Naive thymus-derived CD8-positive, alpha-beta T cell (primary cell): Measurements from ENCODE around the gene TMEM238. TPM values are rescaled to one million over a fixed set of nuclear protein-coding genes. Genes with fewer than 3 reads are reported as not detected.

Experiments
- ATAC-seq, 2 donors: fragments of 150-1000 bp; cut with Tn5 transposase in 1 of 2; sonication (Bioruptor Pico), chemical (Tn5 transposase) in 1 of 2; 1 replicate in 1 of 2; 2 replicates in 1 of 2; pipeline ENCODE4 v1.10.0; 2021; ENCODE audit warnings: mild to moderate bottlenecking in 2 of 2, moderate library complexity in 2 of 2
- POLR2A ChIA-PET: fragments of 350-600 bp; sonication (Branson Sonifier 250); formaldehyde crosslinking; loops from one replicate; lab custom pipeline; 2021; ENCODE audit warnings: antibody characterized with exemption; lab: Charles Lee
- DNase-seq, 10 donors: peaks; one replicate each; pipeline versions ENCODE4 v3.0.0 to v3.0.0-alpha.2; 2020 to 2022
- H3K27ac Mint-ChIP-seq, 10 donors: one replicate each; pipeline ENCODE4 v1.8.0; 2020 to 2022; ENCODE audit warnings: mild to moderate bottlenecking in 10 of 10, mixed read lengths in 10 of 10, moderate library complexity in 4 of 10, inconsistent platforms in 1 of 10
- H3K27me3 Mint-ChIP-seq, 5 donors: one replicate each; pipeline ENCODE4 v1.8.0; 2021 to 2022; ENCODE audit warnings: mixed read lengths in 5 of 5
- H3K36me3 Mint-ChIP-seq, 3 donors: one replicate each; pipeline ENCODE4 v1.8.0; 2020 to 2022; ENCODE audit warnings: mixed read lengths in 3 of 3, mild to moderate bottlenecking in 2 of 3, inconsistent platforms in 1 of 3
- H3K4me1 Mint-ChIP-seq, 4 donors: one replicate each; pipeline ENCODE4 v1.8.0; 2021 to 2022; ENCODE audit warnings: mixed read lengths in 4 of 4
- H3K4me3 Mint-ChIP-seq, 10 donors: one replicate each; pipeline ENCODE4 v1.8.0; 2020 to 2022; ENCODE audit warnings: mild to moderate bottlenecking in 10 of 10, mixed read lengths in 10 of 10, moderate library complexity in 6 of 10, inconsistent platforms in 1 of 10
- H3K9me3 Mint-ChIP-seq, 9 donors: one replicate each; pipeline ENCODE4 v1.8.0; 2020 to 2022; ENCODE audit warnings: mixed read lengths in 9 of 9, mild to moderate bottlenecking in 3 of 9, inconsistent platforms in 1 of 9, moderate library complexity in 1 of 9
- polyA plus RNA-seq, 3 donors: library from polyadenylated mRNA; unstranded; fragments of 300-500 nt; fragmentation: Illumina TruSeq; gene quantifications; one replicate each; pipeline ENCODE4 v1.2.3, GENCODE V29; 2021
- total RNA-seq, 8 experiments: library from RNA in 2 of 8; stranded (reverse) in 2 of 8; gene quantifications; one replicate each; pipeline ENCODE4 v1.2.3 and lab custom pipeline; 2021 to 2026

The TMEM238 gene
- total and polyA plus RNA-seq, 5 experiments from 2014 or later, result 1.1 to 10.2 (median 1.5) TPM

- POLR2A ChIA-PET, result no interaction called here
- H3K27ac Mint-ChIP-seq, result no peak overlapping the region
- peaks cover 0 to 13% (median 6%) of the 10 kb centered on the region in 5 donors for H3K27me3 Mint-ChIP-seq
- no peak overlapping the region for H3K4me3 Mint-ChIP-seq
- no peaks in the 10 kb centered on the region for H3K9me3 Mint-ChIP-seq
- no peak for DNase-seq
- no peak for ATAC-seq
- H3K4me1 Mint-ChIP-seq, result no peaks in the 10 kb centered on the region
- no peaks in the 10 kb centered on the region for H3K36me3 Mint-ChIP-seq
Observed at GRCh38 chr19:55362174-55362989, 21.7 kb downstream of the TMEM238 start.

GRCh38 chr19:55360902-55361301, 23.2 kb downstream of the TMEM238 start:
- no peaks in the 10 kb centered on the region for H3K9me3 Mint-ChIP-seq
- no peak for DNase-seq
- no peaks in the 10 kb centered on the region for H3K36me3 Mint-ChIP-seq
- POLR2A ChIA-PET, result interaction anchor here (1.0 kb wide), 1 partner anchor 21 kb away, joined by 3 read pairs; the partner anchor contains the start of gene KMT5C
- H3K27me3 Mint-ChIP-seq, result peaks cover 1 to 11% (median 7%) of the 10 kb centered on the region in 5 donors
- no peak overlapping the region for H3K4me3 Mint-ChIP-seq
- H3K27ac Mint-ChIP-seq, result no peak overlapping the region
- peaks cover 0 to 2% (median 0%) of the 10 kb centered on the region in 4 donors for H3K4me1 Mint-ChIP-seq
- no peak for ATAC-seq

DNA sequence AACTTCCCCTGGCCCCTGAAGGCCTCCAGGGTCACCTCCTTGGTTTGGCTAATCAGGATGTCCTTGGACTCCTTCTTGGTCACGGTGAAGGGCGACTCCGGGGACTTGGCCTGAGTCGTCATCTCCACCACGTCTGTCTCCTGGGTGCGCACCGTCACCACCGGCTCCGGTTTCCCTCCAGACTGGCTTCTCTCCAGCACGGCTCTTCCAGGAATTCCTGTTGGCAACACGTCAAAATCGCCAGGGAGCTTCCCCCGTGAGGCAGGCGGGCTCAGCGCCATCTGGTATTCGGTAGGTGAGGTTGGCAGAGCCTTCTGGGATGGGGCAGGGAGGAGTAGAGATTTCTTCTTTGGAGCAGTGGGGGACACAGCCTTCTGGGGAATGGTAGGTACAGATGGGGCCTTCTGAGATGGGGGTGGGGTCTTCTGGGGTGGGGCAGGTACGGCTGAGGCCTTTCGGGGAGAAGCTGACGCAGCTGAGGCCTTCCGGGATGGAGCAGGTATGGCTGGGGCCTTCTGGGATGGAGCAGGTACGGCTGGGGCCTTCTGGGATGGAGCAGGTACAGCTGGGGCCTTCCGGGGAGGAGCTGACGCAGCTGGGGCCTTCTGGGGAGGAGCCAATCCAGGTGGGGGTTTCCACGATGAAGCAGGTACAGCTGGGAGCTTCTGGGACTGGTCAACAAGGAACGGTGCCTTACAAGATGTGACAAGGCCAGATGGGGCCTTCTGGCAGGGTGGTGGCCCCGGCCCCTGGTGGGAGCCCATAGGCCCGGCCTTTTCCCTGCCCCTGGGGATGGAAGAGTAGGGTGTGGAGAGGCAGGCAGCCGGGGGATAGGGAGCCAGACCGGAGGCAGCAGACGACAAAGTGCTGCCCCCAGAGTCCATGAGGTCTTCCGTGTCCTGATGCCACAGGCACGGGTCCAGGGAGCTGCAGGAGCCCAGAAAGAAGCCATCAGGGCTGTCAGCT, 24.9 kb downstream of the TMEM238 start:
- Mint-ChIP-seq H3K27ac (no peak overlapping the region), H3K27me3 (peaks cover 1 to 13% (median 9%) of the 10 kb centered on the region in 5 donors), H3K4me1 (peaks cover 3 to 6% (median 5%) of the 10 kb centered on the region in 4 donors), H3K9me3 (no peaks in the 10 kb centered on the region), H3K4me3 (no peak overlapping the region), H3K36me3 (no peaks in the 10 kb centered on the region)
- POLR2A ChIA-PET, result interaction anchor here (0.7 kb wide), 1 partner anchor 148 kb away, joined by 4 read pairs; no protein-coding TSS in a partner anchor
- ATAC-seq (no peak), DNase-seq (no peak)

DNA sequence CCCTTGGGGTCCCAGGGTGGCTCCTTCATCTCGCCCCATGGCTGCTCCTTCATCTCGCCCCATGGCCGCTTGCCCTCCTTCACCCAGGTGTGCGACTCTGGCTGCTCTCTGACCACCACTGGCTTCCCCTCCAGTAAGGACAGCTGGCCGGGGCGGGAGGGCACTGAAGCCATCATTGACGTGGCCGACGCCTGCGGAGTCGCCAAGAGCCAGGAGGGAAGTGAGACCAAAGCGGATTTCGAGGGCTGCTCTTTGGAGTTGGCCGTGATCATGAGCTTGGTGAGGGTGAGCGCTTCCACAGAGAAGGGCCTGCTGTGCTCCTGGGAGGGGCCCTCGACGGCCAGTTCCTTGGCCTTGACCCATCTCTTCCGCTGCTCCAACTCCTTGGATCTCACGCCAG, 25.6 kb downstream of the TMEM238 start:
- H3K27ac Mint-ChIP-seq, result no peak overlapping the region
- H3K4me1 Mint-ChIP-seq, result peaks cover 3 to 12% (median 8%) of the 10 kb centered on the region in 4 donors
- peaks cover 0 to 2% (median 0%) of the 10 kb centered on the region in 9 donors for H3K9me3 Mint-ChIP-seq
- POLR2A ChIA-PET, result interaction anchor here (0.6 kb wide), 1 partner anchor 28 kb away, joined by 3 read pairs; no protein-coding TSS in a partner anchor
- H3K36me3 Mint-ChIP-seq, result no peaks in the 10 kb centered on the region
- H3K4me3 Mint-ChIP-seq, result no peak overlapping the region
- H3K27me3 Mint-ChIP-seq, result peaks cover 1 to 13% (median 9%) of the 10 kb centered on the region in 5 donors
- no peak for ATAC-seq
- no peak for DNase-seq

- Mint-ChIP-seq H3K9me3 (peaks cover 0 to 2% (median 0%) of the 10 kb centered on the region in 9 donors), H3K4me3 (peak overlapping the region in 7 of 10 donors; percentile 14 to 49 (median 33)), H3K27me3 (peaks cover 4 to 44% (median 34%) of the 10 kb centered on the region in 5 donors), H3K4me1 (peaks cover 21 to 36% (median 25%) of the 10 kb centered on the region in 4 donors), H3K27ac (peak overlapping the region in 3 of 10 donors; percentile 18 to 69 (median 22)), H3K36me3 (no peaks in the 10 kb centered on the region)
- POLR2A ChIA-PET, result interaction anchor here (1.0 kb wide), 1 partner anchor 29 kb away, joined by 3 read pairs; no protein-coding TSS in a partner anchor
- DNase-seq (peak in 1 of 10 donors; percentile 12), ATAC-seq (no peak)
Observed at GRCh38 chr19:55355213-55355821, 28.8 kb downstream of the TMEM238 start.

DNA sequence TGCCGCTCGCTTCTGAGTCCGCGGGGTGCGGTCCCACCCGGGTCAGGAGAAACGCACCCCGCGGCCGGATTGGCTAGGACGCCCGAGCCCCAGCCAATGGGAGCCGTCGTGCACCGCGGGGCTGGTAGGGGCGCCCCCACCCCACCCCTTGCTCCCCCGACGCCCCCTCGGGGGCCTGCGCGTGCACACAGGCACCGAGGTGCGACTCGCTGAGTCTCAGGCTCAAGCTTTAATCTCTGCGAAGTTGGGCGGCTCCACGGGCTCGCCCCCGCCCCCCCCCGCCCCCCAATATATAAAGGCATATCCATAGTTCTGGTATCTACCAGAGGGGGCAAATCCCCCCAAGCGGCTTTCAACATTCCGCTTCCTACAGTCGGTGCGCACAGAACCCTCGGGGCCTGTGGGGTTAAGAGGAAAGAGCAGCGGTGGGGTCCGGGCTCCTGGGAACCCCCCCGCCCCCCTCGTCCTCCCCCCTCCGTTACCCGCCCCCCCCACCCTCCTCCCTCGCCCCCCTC, 29.3 kb downstream of the TMEM238 start, which contains the start of gene COX6B2:
Gene COX6B2, minus strand, starts transcription at position 22 of the 515 bp plus-strand sequence. CDS start 198 bp downstream, outside the sequence.
- peaks cover 0 to 2% (median 0%) of the 10 kb centered on the region in 9 donors for H3K9me3 Mint-ChIP-seq

DNA sequence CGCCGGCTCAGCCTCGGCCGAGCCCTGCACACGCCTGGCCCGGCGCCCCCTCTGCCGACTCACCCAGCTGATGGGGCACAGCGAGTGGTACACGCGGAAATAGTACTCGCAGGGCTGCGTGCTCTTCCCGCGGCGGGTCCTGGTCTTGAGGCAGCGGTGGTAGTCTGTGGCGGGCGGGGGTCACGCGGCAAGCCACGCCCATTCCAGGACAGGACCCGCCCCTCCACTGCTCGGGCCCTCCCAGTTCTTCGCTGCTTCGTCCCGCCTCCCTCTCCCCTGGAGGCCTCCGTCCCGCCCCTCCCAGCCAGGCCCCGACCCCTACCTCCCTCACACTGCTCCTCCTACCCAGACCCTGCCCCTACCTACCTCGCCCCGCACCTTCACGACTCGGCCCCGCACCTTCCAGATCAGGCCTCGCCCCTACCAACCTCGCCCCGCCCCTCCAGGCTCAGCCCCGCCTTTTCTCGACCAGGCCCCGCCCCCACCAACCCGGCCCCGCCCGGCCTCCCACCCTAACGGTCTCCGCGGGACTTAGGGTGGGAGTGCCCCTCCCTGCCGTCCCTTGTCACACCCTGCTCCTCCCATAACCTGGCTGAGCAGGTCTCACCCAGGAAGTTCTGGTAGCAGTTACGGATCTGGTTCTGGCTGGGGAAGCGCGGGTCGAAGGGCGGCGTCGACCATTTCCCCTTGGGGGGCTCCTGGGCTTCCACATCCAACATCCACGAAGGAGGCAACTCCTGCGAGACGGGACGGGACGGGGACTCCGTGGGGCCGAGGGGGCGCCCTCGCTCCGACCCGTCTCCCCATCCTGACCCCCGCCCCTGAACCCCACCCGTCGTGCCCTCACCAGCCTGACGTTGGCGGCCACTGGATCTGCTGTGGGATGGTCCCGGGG, 30.0 kb downstream of the TMEM238 start:
- no peaks in the 10 kb centered on the region for H3K36me3 Mint-ChIP-seq
- ATAC-seq (peak; percentile 69 to 80), DNase-seq (peak; percentile 46 to 77 (median 62))
- POLR2A ChIA-PET, result interaction anchor here (0.6 kb wide), 1 partner anchor 270 kb away, joined by 3 read pairs; the partner anchor contains the start of gene ZNF784
- H3K4me1 Mint-ChIP-seq, result peaks cover 21 to 36% (median 25%) of the 10 kb centered on the region in 4 donors
- H3K4me3 Mint-ChIP-seq, result peak overlapping the region; percentile 53 to 86 (median 80)
- H3K27ac Mint-ChIP-seq, result peak overlapping the region in 5 of 10 donors; percentile 41 to 83 (median 59)
- H3K9me3 Mint-ChIP-seq, result peaks cover 0 to 2% (median 0%) of the 10 kb centered on the region in 9 donors
- peaks cover 4 to 48% (median 34%) of the 10 kb centered on the region in 5 donors for H3K27me3 Mint-ChIP-seq

More for the DNA sequence above, 29.3 kb downstream of the TMEM238 start, which contains the start of gene COX6B2:
- Mint-ChIP-seq H3K27ac (peak within 1 kb of the TSS in 6 of 10 donors; percentile 18 to 83 (median 60)), H3K27me3 (peaks cover 4 to 48% (median 34%) of the 10 kb centered on the region in 5 donors), H3K4me1 (peaks cover 21 to 36% (median 25%) of the 10 kb centered on the region in 4 donors), H3K36me3 (no peaks in the 10 kb centered on the region), H3K4me3 (peak within 1 kb of the TSS; percentile 61 to 86 (median 80))
- peak in 1 of 10 donors; percentile 14 for DNase-seq
- POLR2A ChIA-PET, result interaction anchor here (1.0 kb wide), 1 partner anchor 30 kb away, joined by 3 read pairs; no protein-coding TSS in a partner anchor
- ATAC-seq, result no peak

GRCh38 chr19:55353356-55353802, 30.7 kb downstream of the TMEM238 start:
- Mint-ChIP-seq H3K27me3 (peaks cover 4 to 48% (median 34%) of the 10 kb centered on the region in 5 donors), H3K36me3 (no peaks in the 10 kb centered on the region), H3K4me1 (peaks cover 21 to 36% (median 25%) of the 10 kb centered on the region in 4 donors), H3K4me3 (peak overlapping the region; percentile 61 to 86 (median 80)), H3K9me3 (peaks cover 0 to 2% (median 0%) of the 10 kb centered on the region in 9 donors), H3K27ac (peak overlapping the region in 4 of 10 donors; percentile 1 to 86 (median 58))
- POLR2A ChIA-PET, result interaction anchor here (0.6 to 1.6 kb wide), 3 partner anchors 14 to 271 kb away, joined by 3 to 6 read pairs (median 3); partner anchors contain the start of genes KMT5C and ZNF784
- DNase-seq, result peak in 1 of 10 donors; percentile 21
- peak; percentile 8 to 15 for ATAC-seq

DNA sequence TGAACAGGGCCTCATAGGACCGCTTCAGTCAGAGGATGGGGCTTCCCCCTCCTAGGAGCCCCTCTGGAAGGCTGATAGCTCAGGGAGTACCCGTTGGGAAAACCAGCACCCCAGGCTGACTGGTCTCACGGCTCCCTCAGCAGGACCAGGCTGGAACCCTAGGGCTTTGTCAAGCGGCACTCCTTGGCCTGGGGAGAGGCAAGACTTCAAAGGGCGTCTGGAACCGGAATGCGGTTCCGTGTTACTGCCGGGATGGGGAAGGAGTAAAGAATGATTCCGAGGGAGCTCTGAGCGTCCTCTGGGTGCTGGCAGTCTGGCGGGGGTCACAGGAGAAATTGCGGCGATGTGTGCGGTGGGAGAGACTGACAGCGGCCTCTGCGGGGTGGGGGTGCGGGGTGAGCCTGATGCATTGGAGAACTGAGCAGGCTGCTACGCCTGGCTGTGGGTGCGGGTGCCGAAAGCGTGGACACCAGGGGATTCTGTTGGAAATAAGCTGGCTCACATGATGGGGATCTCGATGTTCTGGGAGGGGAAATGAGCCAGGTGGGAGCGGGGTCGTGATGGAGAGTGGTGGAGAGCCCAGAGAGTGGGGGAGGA, 31.4 kb downstream of the TMEM238 start:
- H3K4me3 Mint-ChIP-seq, result peak overlapping the region; percentile 52 to 86 (median 78)
- peaks cover 0 to 4% (median 0%) of the 10 kb centered on the region in 3 donors for H3K36me3 Mint-ChIP-seq
- peaks cover 0 to 2% (median 0%) of the 10 kb centered on the region in 9 donors for H3K9me3 Mint-ChIP-seq
- H3K4me1 Mint-ChIP-seq, result peaks cover 21 to 36% (median 25%) of the 10 kb centered on the region in 4 donors
- DNase-seq (no peak), ATAC-seq (no peak)
- H3K27me3 Mint-ChIP-seq, result peaks cover 4 to 48% (median 34%) of the 10 kb centered on the region in 5 donors
- peak overlapping the region in 5 of 10 donors; percentile 20 to 87 (median 53) for H3K27ac Mint-ChIP-seq
- POLR2A ChIA-PET, result interaction anchor here (0.6 to 1.6 kb wide), 3 partner anchors 9 to 93 kb away, joined by 3 to 6 read pairs (median 3); partner anchors contain the start of gene KMT5C
